Suprapubic skin (tissue), 4 donors: ENCODE data around the gene HJV.

ENCODE experiments used
- EP300 ChIP-seq: sonication (generic); formaldehyde crosslinking; IDR thresholded peaks from one replicate; pipeline ENCODE4 v1.6.1; 2017; ENCODE audit warnings: antibody characterized with exemption
- POLR2AphosphoS5 ChIP-seq, 3 donors: sonication (generic); formaldehyde crosslinking; IDR thresholded peaks; one replicate each; pipeline ENCODE4 v1.6.1; 2017; ENCODE audit warnings: antibody characterized with exemption in 3 of 3
- TF ChIP-seq, protein P1 (sequence below), 2 donors: fragments of 200-600 bp in 1 of 2; fragments of 450-650 bp in 1 of 2; sonication (generic) in 1 of 2; IDR thresholded peaks; one replicate each; pipeline ENCODE4 v1.5.1; 2016 to 2019; ENCODE audit warnings: antibody characterized with exemption in 2 of 2, mild to moderate bottlenecking in 1 of 2, moderate library complexity in 1 of 2

DNA sequence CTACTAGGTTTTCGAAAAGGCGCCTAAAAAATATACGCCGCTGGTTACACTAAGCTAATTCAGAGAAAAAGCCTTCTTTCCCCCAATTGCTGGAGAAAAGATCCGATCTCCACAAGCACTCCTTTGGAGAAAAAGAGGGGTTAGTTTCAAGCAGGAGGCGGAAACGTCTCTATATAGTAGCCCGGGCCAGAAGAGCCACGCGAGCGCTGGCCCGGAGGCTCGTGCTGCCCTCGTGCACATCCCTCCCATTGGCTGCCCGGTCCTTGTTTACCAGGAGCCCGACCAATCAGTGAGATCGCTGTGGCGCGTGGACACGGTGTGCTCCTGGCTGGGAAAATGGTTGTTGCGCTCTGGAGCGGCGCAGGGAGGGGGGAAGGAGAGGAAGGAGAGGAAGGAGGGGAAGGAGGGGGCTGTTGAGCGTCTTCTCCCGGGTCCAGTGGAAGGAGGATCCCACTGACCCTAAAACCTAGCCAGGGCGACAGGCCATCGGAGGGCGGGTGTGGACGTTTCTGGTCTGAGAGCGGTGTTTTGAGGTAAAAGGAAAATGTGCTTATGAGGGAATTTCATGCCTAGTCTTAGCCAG is 25.0 kb downstream of the HJV start, which contains the start of gene TXNIP:
- TF ChIP-seq, protein P1, sequence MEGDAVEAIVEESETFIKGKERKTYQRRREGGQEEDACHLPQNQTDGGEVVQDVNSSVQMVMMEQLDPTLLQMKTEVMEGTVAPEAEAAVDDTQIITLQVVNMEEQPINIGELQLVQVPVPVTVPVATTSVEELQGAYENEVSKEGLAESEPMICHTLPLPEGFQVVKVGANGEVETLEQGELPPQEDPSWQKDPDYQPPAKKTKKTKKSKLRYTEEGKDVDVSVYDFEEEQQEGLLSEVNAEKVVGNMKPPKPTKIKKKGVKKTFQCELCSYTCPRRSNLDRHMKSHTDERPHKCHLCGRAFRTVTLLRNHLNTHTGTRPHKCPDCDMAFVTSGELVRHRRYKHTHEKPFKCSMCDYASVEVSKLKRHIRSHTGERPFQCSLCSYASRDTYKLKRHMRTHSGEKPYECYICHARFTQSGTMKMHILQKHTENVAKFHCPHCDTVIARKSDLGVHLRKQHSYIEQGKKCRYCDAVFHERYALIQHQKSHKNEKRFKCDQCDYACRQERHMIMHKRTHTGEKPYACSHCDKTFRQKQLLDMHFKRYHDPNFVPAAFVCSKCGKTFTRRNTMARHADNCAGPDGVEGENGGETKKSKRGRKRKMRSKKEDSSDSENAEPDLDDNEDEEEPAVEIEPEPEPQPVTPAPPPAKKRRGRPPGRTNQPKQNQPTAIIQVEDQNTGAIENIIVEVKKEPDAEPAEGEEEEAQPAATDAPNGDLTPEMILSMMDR (IDR thresholded peaks at IDR 0.05) = peak in 1 of 2 donors; percentile 6
- TF ChIP-seq POLR2AphosphoS5 (IDR thresholded peaks at IDR 0.05) (peak; percentile 99 to 100 (median 100)), EP300 (no peak)
